Measurements from ENCODE around the gene ZBTB7C.

DNA sequence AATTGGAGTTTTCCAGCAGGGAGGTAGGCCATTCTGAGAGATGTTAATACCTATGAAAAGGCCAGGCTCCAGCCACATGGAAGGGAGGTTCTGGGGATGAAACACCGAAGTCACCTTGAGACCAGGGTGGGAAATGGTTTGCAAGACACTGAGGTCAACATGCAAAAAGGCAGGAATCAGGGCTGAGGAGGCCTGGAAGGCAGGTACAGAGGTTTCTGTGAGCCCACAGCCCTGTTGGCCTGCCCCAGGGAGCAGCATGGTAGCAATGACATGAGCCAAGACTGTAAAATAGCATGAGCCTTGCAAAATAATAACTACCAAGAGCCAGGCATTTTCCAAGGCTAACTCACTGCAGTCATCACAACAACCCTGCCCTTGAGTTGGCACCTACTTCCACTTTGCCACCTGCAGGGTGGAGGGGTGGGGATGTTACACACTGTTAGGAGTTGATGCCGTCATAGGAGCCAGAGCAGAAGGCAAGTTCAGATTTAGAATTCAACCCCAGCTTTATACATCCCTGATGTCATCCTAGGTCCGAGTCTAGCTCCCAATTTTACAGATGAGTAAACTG, 61.3 kb downstream of the ZBTB7C start:
- TF ChIP-seq, protein P1, sequence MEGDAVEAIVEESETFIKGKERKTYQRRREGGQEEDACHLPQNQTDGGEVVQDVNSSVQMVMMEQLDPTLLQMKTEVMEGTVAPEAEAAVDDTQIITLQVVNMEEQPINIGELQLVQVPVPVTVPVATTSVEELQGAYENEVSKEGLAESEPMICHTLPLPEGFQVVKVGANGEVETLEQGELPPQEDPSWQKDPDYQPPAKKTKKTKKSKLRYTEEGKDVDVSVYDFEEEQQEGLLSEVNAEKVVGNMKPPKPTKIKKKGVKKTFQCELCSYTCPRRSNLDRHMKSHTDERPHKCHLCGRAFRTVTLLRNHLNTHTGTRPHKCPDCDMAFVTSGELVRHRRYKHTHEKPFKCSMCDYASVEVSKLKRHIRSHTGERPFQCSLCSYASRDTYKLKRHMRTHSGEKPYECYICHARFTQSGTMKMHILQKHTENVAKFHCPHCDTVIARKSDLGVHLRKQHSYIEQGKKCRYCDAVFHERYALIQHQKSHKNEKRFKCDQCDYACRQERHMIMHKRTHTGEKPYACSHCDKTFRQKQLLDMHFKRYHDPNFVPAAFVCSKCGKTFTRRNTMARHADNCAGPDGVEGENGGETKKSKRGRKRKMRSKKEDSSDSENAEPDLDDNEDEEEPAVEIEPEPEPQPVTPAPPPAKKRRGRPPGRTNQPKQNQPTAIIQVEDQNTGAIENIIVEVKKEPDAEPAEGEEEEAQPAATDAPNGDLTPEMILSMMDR (IDR thresholded peaks at IDR 0.05; ENCODE audit: borderline replicate concordance, extremely low read depth, low read length, poor library complexity, severe bottlenecking) = no peak
- TF ChIP-seq EZH2 (IDR thresholded peaks at IDR 0.05; ENCODE audit: borderline replicate concordance, low read depth, low read length, severe bottlenecking) = no peak
